ENCODE results near the gene METTL8.

Gene METTL8

GRCh38 chr2:171433763-171434012, at the start of gene METTL8:
METTL8 (minus strand) TSS chr2:171433990; CDS start chr2:171392185, 41,805 bp downstream.
- TF ChIP-seq CTCF (conservative IDR thresholded peaks at IDR 0.05) (no peak), ZFX (IDR thresholded peaks at IDR 0.05) (no peak)
- H3K27ac ChIP-seq, result peak within 1 kb of the TSS; percentile 99

GRCh38 chr2:171482877-171483276, 49.1 kb upstream of the METTL8 start:
- no peak for TF ChIP-seq CTCF (conservative IDR thresholded peaks at IDR 0.05)
- no peak overlapping the region for H3K27ac ChIP-seq

- no peak overlapping the region for H3K27ac ChIP-seq
- TF ChIP-seq ZFX (IDR thresholded peaks at IDR 0.05), result no peak
- TF ChIP-seq CTCF (conservative IDR thresholded peaks at IDR 0.05), result no peak
These were observed 48.5 kb upstream of the METTL8 start for GRCh38 chr2:171482308-171482707.

- H3K27ac ChIP-seq, result no peak overlapping the region
- no peak for TF ChIP-seq CTCF (conservative IDR thresholded peaks at IDR 0.05)
- TF ChIP-seq ZFX (IDR thresholded peaks at IDR 0.05), result no peak
These were observed 47.1 kb upstream of the METTL8 start for GRCh38 chr2:171480908-171481307.

- no peak overlapping the region for H3K27ac ChIP-seq
- no peak for TF ChIP-seq ZFX (IDR thresholded peaks at IDR 0.05)
- no peak for TF ChIP-seq CTCF (conservative IDR thresholded peaks at IDR 0.05)
These were observed 45.5 kb upstream of the METTL8 start for GRCh38 chr2:171479154-171479814.

- TF ChIP-seq CTCF (conservative IDR thresholded peaks at IDR 0.05) (no peak), ZFX (IDR thresholded peaks at IDR 0.05) (no peak)
- H3K27ac ChIP-seq, result no peak overlapping the region
These were observed 44.6 kb upstream of the METTL8 start for GRCh38 chr2:171478345-171478744.

- no peak overlapping the region for H3K27ac ChIP-seq
- TF ChIP-seq CTCF (conservative IDR thresholded peaks at IDR 0.05), result no peak
- TF ChIP-seq ZFX (IDR thresholded peaks at IDR 0.05), result no peak
These were observed 42.2 kb upstream of the METTL8 start for GRCh38 chr2:171475979-171476378.
